IPS-18c (cell line): ENCODE data around the gene SRSF4.
A peak's percentile ranks its signal among the peaks of the same experiment; 100 is the strongest.

Experiments
- H3K4me3 ChIP-seq: 2 replicates; pipeline ENCODE4 v1.7.0; 2013; ENCODE audit warnings: low read depth, mild to moderate bottlenecking, low read length, moderate library complexity; ENCODE audit not compliant: insufficient read depth
- H3K9me3 ChIP-seq: one replicate; pipeline ENCODE4 v1.6.1; 2013; ENCODE audit warnings: mild to moderate bottlenecking, low read length, moderate library complexity; ENCODE audit not compliant: control insufficient read depth, insufficient read depth

The SRSF4 gene

GRCh38 chr1:29208442-29208841, 26.7 kb upstream of the SRSF4 start:
- H3K4me3 ChIP-seq: no peak overlapping the region
- no peaks in the 10 kb centered on the region for H3K9me3 ChIP-seq

DNA sequence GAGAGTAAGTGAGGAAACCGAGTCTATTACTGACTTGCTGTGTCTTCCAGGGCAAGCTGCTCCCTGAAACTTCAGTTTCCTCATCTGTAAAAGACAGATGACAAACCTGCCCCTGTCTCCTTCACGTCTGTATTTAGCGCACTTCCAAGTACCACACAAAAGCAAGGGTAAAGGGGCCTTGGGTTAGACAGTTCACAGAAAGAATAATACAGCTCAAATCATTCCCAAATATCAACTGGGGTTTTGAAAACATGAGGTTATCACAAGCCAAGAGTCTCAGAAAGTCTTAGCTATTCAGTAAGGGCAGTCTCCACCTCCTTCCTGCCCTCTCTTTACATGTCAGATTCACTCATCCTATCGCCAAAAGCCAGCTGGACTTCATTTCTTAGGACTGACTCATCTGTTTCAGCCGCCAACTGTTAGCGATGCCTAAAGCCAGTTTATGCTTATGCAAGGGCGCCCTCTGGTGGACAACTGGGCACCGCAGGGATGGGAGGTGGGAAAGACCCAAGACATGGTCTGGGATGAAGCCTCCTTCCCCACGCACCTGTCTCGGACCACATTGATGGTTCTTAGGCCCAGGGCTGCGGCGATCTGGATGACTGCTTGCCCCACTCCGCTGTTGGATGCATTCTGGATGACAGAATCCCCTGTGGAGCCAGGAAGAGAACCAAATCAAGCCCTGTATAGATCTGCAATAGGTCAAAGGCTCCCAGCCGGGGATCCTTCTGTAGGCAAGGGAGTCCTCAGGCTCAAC, 21.1 kb upstream of the SRSF4 start:
- no peak overlapping the region for H3K4me3 ChIP-seq
- no peaks in the 10 kb centered on the region for H3K9me3 ChIP-seq

DNA sequence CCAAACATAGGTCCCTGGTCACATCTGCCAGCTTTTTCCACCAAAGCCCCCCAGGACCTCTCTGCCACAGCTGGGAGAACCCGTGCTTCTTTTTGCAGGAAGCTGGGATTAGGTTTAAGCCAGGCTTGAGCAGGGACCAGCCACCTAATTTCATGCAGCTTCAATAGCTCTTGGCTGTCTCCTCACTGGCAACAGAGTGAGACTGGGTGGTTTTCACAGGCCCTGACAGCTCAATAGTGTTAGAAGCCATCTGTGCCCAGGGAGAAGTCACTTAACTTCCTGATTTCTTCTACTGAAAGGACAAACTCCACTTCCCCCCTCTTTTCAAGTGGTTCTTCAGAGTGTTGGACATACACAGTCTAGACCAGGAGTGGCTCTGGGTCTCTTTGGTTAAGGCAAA, 20.4 kb upstream of the SRSF4 start:
- no peak overlapping the region for H3K4me3 ChIP-seq

DNA sequence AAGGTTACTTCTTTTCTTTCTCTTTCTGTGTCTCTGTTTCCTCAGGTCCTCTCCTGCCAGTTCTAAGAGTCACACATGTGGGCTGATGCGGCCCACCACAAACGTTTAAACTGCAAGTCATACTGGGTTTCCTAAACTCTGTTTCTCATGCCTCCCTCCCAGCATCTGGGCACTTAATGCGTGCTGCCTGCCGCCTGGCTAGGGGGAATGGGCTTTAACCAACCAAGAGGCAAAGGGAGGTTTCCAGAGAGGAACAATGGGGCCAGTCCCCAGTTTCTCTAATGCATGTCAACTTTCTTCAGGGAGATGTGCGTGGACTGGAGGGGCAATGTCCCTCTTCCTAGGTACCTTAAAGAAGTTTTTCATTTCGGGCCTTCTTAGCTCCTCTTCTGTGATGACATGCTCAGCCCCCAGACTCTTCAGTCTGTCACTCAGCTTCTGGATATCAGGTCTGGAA, 19.9 kb upstream of the SRSF4 start:
- Histone ChIP-seq H3K4me3 (no peak overlapping the region), H3K9me3 (no peaks in the 10 kb centered on the region)

More for the DNA sequence above, 20.4 kb upstream of the SRSF4 start:
- H3K9me3 ChIP-seq: no peaks in the 10 kb centered on the region

GRCh38 chr1:29200906-29201594, 19.4 kb upstream of the SRSF4 start:
- H3K9me3 ChIP-seq: no peaks in the 10 kb centered on the region
- no peak overlapping the region for H3K4me3 ChIP-seq

- no peaks in the 10 kb centered on the region for H3K9me3 ChIP-seq
These were observed 16.3 kb upstream of the SRSF4 start for GRCh38 chr1:29197993-29198392.

GRCh38 chr1:29197590-29197924, 15.9 kb upstream of the SRSF4 start:
- no peak overlapping the region for H3K4me3 ChIP-seq
- no peaks in the 10 kb centered on the region for H3K9me3 ChIP-seq

More at GRCh38 chr1:29197993-29198392, 16.3 kb upstream of the SRSF4 start:
- no peak overlapping the region for H3K4me3 ChIP-seq

DNA sequence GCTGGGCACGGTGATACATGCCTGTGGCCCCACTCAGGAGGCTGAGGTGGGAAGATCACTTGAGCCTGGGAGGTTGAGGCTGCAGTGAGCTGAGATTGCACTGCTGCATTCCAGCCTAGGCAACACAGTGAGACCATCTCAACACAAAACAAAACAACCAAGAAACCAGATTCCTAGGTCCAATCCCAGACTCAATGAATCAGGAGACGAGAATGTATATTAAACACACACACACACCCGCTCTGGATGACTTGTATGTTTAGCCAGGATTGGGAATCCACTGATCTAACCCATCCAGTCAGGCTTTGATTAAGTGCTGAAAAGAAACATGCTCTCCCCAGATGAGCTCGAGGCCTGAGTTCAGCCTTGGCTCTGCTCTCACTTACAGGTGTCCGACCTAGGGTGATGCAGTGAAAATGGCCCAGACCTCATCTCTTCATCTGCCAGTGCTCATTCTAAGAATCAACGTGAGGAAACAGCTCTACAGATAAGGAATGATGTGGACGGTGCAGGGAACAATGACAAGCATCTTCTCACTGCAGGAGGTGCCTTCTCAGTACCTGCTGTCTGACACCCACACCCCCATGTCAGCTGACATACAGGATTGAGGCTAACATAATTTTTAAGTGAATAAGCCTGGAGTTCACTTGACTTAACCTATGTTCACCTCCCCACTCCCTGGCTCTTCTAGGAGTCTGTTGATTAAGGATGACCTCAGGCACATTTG, 15.3 kb upstream of the SRSF4 start:
- Histone ChIP-seq H3K4me3 (no peak overlapping the region), H3K9me3 (no peaks in the 10 kb centered on the region)

DNA sequence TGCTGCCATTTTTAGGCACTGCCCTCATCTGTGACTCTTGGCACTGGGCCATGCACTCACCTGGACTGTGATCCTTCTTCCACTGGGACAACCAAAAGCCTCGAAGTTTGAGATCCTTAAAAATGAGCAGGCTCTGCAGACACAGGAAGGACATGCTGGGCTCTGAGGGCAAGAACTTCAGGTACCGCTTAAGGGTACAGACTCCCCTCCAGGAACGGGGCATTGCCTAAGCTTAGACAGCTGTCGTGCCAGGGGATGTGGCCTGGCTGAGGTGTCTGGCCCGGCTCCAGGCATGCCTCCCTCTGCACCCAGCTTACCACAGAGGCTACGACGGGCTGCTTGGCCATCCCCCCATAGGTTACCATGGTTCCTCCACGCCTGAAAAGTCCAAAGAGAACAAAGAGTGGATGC, 14.2 kb upstream of the SRSF4 start:
- no peaks in the 10 kb centered on the region for H3K9me3 ChIP-seq

DNA sequence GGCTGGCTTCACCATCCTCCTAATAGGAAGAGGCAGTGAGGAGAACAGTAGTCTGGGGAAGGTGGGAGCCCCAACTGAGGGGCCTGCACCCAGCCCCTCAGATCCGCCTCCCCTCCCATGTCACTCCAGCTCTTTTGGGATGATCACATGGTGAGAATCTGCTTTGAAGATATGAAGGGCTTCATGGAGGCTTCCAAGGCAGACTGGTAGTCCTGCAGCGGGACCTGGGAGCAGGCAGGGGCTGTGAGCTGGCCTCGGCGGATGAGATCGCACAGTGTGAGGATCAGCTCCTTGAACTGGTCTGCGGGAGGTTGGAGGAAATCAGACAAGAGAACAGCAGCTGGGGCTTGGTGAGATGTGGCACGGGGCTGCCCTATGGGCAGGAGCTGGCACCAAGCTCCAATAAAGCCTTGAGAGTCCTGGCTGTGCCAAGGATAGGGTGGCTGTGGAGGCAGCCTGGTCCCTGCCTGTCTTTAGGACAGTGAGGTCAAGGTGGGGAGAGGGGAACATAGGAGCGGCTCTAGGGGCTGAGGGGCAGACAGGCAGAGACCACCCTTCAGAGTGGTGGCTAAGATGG, 12.3 kb upstream of the SRSF4 start:
- no peaks in the 10 kb centered on the region for H3K9me3 ChIP-seq
- H3K4me3 ChIP-seq: no peak overlapping the region

More for the DNA sequence above, 14.2 kb upstream of the SRSF4 start:
- H3K4me3 ChIP-seq: no peak overlapping the region

DNA sequence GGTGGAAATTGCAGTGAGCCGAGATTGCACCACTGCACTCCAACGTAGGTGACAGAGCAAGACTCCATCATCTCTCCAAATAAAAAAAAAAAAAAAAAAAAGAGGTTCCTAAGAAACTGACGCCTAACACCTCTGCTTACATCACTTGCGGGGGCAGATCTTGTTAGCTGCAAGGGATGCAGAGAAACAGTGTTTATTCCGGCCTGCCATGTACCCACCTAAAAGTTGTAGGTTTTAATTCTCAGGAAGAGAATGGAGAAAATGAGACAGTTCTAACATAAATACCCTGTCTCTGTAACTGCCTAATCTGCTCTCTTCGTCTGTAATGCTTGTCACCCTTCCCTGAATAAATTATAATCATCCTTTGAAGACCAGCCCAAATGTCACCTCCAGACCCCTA, 9.0 kb upstream of the SRSF4 start:
- Histone ChIP-seq H3K4me3 (no peak overlapping the region), H3K9me3 (no peaks in the 10 kb centered on the region)

DNA sequence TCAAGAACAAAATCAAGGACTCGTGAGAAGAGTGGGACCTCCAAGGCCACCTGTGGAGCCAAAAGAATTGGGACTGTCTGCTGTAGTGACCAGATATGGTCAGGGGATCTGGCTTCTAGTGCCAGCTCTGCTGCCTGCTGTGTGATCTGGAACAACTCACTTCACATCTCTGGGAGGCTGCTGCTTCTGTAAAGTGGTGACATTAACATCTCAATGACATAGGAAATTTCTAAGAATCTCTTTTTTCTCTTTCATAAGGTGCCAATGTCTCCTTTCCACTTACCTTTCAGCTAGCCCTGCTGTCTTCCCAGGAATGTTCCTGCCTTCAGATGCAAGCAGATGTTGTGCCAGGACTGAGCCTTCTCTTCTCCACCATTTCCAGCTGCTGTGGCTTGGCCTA, 5.0 kb upstream of the SRSF4 start:
- no peak overlapping the region for H3K4me3 ChIP-seq
- H3K9me3 ChIP-seq: no peaks in the 10 kb centered on the region

DNA sequence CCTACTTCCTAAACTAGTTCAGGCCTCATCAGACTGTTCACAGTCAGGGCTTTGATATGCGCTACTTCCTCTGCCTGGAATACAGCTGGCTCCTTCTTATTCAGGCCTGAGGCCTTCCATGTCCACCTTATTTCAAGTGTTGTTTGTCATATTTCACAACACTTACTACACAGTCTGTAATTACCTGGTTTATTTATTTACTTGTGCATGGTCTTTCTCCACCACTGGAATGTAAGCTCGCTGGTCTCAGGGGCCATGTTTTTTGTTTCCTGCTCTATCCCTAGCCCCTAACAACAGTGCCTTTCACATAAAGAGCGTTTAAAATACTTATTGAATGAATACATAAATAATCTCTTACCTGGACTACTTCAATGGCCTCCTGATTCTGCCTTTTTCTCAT, 4.6 kb upstream of the SRSF4 start:
- Histone ChIP-seq H3K4me3 (no peak overlapping the region), H3K9me3 (peaks cover 2% of the 10 kb centered on the region)

- Histone ChIP-seq H3K9me3 (peaks cover 2% of the 10 kb centered on the region), H3K4me3 (no peak overlapping the region)
These were observed 1.6 kb upstream of the SRSF4 start for GRCh38 chr1:29183287-29183686.

- peak overlapping the region; percentile 98 for H3K4me3 ChIP-seq
- H3K9me3 ChIP-seq: peaks cover 2% of the 10 kb centered on the region
These were observed 945 bp downstream of the SRSF4 start for GRCh38 chr1:29180497-29181412.

DNA sequence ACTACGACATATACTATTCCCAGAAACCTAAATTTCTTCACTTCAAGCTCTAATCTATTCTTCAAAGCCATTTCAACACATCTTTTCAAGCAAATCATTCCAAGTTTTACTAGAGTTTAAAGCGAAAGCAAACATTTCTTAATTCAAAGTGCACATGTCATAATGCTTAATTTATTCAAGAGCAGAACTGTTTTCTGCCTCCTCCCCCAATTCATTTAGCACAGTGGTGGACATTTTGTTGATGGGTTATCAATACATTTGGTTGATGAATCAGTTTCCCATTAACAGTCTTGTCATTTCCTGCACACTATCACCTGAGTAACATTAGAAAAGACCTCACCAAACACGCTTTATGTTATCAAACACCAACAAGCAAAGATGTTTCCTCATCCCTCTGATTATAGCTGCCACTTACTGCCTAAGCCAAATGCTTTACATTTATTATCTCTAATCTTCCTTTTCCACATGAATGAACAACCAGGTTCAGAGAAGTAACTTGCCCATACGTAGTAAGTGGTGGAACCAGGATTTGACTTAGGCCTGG, 2.0 kb downstream of the SRSF4 start:
- H3K9me3 ChIP-seq: peaks cover 2% of the 10 kb centered on the region
- H3K4me3 ChIP-seq: peak overlapping the region; percentile 29; the same call in 1 of the 2 replicates
